H1 (cell line): Measurements from ENCODE around the gene SLC17A3. TPM values are rescaled to one million over a fixed set of nuclear protein-coding genes. Genes with fewer than 3 reads are reported as not detected.

ENCODE experiments used
- BACH1 ChIP-seq: IDR thresholded peaks from 2 replicates; pipeline ENCODE4 v1.6.1; 2012; ENCODE audit warnings: low read length, improper control_type of control experiment
- polyA plus RNA-seq, 7 experiments: library from polyadenylated mRNA; depleted of rRNA in 3 of 7; stranded (reverse) in 5 of 7; unstranded in 2 of 7; fragments of >200 nt in 5 of 7; fragments of 200-250 nt in 2 of 7; gene quantifications; 1 replicate in 5 of 7; 2 replicates in 1 of 7; 4 replicates in 1 of 7; pipeline versions ENCODE4 v1.2.1 to v1.2.3, GENCODE V29; 2011 to 2013; ENCODE audit warnings: missing spikeins in 2 of 7, mixed read lengths in 2 of 7
- total RNA-seq: library from RNA; stranded (reverse); fragmentation: NEBNext Ultra II Directional; extraction: Animal tissue kit (Norgen Biotek cat#: 25700); gene quantifications from 2 replicates; pipeline ENCODE4 v1.2.1, GENCODE V29; 2021

Gene SLC17A3
- total and polyA plus RNA-seq, 2 of the 8 experiments (the other 6 are each of a cell fraction or from before 2014, with no cell fraction given), result not detected

GRCh38 chr6:25801436-25801835, 72.6 kb downstream of the SLC17A3 start (continued):
- TF ChIP-seq BACH1, result no peak

Other genes starting within 250 kb of the SLC17A3 start
- not detected in 2 replicates for gene SCGN, start 222.0 kb downstream of the SLC17A3 start, total RNA-seq
- not detected in 2 replicates for gene SCGN, start 222.0 kb downstream of the SLC17A3 start, polyA plus RNA-seq (2011; rRNA removed)
- gene SLC17A4, start 119.5 kb downstream of the SLC17A3 start, total RNA-seq, result not detected in 2 replicates
- gene SLC17A4, start 119.5 kb downstream of the SLC17A3 start, polyA plus RNA-seq (2011; rRNA removed), result not detected in 2 replicates
- gene SLC17A1, start 42.2 kb downstream of the SLC17A3 start, total RNA-seq, result not detected in 2 replicates
- gene SLC17A1, start 42.2 kb downstream of the SLC17A3 start, polyA plus RNA-seq (2011; rRNA removed), result not detected in 2 replicates
- not detected in 2 replicates for gene SLC17A2, start 56.4 kb upstream of the SLC17A3 start, total RNA-seq
- not detected in 2 replicates for gene SLC17A2, start 56.4 kb upstream of the SLC17A3 start, polyA plus RNA-seq (2011; rRNA removed)
- gene TRIM38, start 88.6 kb upstream of the SLC17A3 start, total RNA-seq, result 0.27 and 0.43 TPM in 2 replicates
- gene TRIM38, start 88.6 kb upstream of the SLC17A3 start, polyA plus RNA-seq (2011; rRNA removed), result 0.25 and 0.56 TPM in 2 replicates
- gene HFE, start 213.2 kb upstream of the SLC17A3 start, total RNA-seq, result 1.6 and 2.0 TPM in 2 replicates
- gene HFE, start 213.2 kb upstream of the SLC17A3 start, polyA plus RNA-seq (2011; rRNA removed), result 0.80 and 1.6 TPM in 2 replicates